Hippocampal formation (tissue), 2 donors: ENCODE data around the gene ORC2.
A peak's percentile ranks its signal among the peaks of the same experiment; 100 is the strongest.
"Not testable (repeated sequence)": the region's sequence is repeated elsewhere in the genome, so short reads cannot be mapped to it uniquely, and the experiment has no call there.

Experiments used
- DNase-seq, 2 donors: peaks; one replicate each; lab custom pipeline; 2025; lab: John Stamatoyannopoulos, UW

Gene ORC2

DNA sequence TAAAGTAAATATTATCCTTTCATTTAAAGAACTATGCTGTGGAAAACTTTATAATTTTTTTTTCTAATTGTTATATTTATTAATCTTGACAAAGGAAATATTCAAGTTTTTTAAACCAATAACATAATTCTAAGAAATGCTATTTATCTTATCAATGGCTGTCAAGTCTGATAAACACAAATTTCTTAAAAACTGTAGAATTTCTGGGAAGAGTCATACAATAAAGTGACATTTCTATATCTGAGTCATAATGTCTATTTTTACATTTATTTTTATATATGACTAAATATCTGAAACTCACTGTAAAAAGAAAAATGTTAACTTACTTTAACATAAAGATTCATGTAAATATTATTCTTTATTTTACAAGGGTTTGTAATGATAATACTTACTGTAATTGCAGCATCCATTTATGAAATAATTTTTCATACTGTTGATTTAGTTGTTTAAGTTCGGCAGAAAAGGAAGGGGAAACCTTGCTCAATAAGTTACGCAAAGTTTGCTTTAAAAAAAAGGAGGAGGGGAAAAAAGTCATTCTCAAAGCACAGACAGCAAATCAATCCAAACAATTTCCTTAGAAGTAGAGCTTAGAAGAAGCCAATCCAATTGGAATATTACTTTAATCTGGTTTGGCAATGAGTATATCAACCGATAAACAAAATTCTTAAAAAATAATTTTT lies 32.4 kb downstream of the ORC2 start:
- no peak for DNase-seq

DNA sequence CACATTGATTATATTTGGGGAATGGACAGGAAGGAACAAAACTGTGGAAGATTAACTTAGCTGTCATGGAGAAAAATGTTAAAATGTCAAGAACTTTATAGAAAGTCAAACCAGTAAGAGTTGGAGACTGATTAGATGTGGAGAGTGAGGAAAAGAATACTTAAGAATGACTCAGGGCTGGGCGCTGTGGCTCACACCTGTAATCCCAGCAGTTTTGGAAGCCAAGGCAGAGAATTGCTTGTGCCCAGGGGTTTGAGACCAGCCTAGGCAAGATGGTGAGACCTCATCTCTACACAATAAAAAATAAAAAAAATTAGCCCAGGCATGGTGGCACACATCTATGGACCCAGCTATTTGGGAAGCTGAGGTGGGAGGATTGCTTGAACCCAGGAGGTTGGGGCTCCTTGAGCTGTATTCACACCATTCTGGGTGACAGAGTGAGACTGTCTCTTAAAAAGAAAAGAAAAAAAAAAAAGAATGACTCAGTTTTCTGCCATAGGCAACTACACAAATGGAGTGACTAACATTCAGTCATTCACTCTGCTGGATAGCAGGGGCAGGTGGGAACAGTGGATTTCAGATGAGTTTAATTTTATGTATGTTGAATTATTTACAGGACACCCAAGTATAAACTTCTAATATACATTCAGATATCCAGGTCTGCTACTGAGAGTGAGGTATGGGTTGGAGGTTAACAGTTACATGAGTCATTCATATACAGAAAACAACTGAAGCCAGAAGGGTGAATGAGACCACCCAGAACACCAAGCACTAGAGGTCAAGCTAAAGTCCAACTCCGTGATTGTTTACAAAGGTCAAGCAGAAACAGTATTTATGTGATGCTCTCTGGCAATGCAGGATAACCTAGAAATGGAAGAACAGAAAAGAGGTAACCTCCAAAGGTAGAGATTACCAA lies 33.9 kb downstream of the ORC2 start:
- DNase-seq: no peak

GRCh38 chr2:200922439-200922838 lies 41.0 kb downstream of the ORC2 start:
- DNase-seq: no peak

DNA sequence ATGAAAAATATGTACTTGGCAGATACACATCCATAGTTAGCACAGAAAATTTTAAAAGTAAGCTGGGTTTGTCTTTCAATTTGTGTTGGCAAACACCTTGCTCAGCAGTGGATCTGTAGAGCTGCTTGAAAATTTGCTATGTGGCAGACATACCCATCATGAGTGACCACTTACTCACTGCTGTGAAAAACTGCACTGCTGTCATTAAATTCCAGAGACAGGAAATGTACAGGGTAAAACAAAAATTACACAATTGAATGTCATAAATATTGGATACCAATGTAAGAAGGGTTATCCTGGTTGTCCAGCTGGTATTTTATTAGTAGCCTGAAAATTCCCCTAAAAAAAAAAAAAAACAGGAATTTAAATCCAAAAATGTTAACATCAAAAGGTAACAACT lies 49.8 kb downstream of the ORC2 start:
- DNase-seq: no peak

DNA sequence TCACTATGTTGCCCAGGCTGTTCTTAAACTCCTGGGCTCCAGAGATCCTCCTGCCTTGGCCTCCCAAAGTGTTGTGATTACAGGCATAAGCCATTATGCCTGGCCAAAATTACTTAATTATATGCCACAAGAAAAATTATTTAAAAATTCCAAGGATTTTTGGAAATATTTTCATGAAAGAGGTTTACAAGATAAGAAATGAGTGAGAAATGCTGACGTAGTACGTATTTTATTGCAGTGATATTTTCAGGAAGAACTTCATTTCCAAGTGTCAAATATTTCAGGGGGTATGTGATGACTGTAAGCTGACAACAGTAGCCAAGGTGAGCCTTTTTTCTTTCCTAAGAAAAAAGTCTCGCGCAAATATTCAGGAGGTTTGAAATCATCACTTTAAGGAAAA lies 53.5 kb downstream of the ORC2 start:
- DNase-seq: no peak

DNA sequence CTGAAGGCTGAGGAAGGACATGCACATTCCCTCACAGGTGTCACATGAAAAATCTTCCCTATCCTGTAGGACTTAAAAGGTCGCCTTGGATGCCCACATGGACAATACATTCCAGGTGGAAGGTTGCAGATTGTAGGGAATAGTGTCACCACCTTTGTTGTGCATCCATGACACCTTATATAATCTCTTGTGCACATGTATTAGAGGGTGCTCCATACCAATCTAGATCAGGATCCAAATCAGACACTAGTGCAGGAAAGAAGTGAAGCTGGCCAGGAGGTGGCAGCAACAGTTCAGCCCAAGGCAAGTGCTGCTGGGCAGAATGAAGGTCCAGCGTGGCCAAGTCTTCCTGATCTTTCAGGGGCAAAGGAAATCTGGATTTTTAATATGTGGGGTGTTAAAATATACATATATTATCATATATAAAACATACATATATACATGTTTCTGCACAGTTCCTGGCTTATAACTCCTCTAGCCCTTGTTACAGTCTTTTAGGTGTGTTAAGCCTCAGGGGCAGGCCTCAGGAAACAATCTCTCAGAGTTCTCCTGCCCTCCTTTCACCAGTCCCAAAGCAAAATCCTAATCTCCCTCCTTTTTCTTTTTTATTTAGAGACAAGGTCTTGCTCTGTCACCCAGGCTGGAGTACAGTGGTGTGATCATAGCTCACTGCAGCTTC lies 57.7 kb downstream of the ORC2 start:
- peak; percentile 63 to 67 for DNase-seq

- peak; percentile 35 to 66 for DNase-seq
Observed at GRCh38 chr2:200901459-200902072, 61.9 kb downstream of the ORC2 start.

GRCh38 chr2:200899482-200899881 lies 64.0 kb downstream of the ORC2 start:
- no peak for DNase-seq

- DNase-seq: peak; percentile 89 to 91
Observed at GRCh38 chr2:200888704-200889625, 74.5 kb downstream of the ORC2 start, which contains the start of the genes NIF3L1 and PPIL3. TSS of gene NIF3L1 (plus strand) at chr2:200889371. CDS start at chr2:200891944, 2,573 bp downstream. TSS of gene PPIL3 (minus strand) at chr2:200889077. CDS start at chr2:200887615, 1,462 bp downstream.

GRCh38 chr2:200881715-200882249 lies 81.7 kb downstream of the ORC2 start:
- not testable (repeated sequence) for DNase-seq

DNA sequence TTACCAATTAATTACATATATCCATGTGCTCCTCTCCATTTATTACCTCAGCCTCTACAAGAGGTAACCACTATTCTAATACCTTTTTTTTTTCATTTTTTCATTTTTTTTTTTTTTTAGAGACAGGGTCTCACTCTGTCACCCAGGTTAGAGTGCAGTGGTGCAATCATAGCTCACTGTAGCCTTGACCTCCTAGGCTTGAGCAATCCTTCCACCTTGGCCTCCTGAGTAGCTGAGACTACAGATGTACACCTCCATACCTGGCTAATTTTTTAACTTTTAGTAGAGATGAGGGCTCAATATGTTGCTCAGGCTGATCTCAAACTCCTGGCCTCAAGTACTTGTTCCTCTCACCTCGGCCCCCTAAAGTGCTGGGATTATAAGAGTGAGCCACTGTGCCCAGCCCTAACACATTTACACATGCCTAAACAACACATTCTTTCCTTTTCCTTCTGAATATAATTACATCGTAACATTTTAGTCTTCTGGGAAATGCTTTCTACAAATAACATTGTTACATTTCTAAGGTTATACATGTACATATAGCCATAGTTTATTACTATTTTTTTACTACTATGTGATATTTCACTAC lies 85.1 kb downstream of the ORC2 start:
- no peak for DNase-seq

- no peak for DNase-seq
Observed at GRCh38 chr2:200877443-200877842, 86.0 kb downstream of the ORC2 start.

GRCh38 chr2:200873560-200873959 lies 89.9 kb downstream of the ORC2 start:
- no peak for DNase-seq

DNA sequence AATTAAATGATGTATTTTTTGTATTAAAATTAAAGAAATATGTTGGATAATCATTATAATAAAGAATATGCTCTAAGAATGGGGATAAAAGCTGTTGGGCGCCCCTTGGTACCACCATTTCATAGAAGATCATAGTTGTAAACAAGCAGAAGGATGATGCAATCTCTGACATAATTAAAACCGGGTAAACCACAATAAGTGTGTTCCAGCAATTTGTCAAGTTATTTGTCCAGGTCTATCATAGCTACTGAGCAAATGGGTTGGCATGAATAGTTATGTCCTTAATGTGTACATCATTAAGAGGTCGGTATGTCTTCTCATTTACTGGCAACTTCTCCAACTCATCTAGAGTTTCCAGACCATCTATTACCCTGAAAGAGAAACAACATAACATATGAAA lies 92.3 kb downstream of the ORC2 start:
- DNase-seq: no peak

DNA sequence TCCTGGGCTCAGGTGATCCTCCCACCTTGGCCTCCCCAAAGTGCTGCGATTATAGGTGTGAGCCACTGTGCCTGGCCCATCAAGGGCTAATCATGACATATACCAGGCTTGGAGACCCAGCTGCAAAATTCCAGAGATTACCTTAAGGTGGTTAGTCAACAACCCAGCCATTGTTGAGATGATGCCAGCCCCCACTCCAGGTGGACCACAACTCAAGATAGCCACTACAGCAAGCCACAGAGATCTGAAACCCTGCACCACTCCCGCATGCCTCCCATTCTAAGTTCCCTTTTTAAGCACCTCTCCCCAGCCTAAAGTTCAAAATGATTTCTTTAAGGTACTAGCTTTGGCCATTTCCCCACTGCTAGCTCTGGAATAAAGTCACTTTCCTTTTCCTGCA lies 94.4 kb downstream of the ORC2 start:
- no peak for DNase-seq

- DNase-seq: peak; percentile 90 to 91
Observed at GRCh38 chr2:200864176-200865034, 99.1 kb downstream of the ORC2 start, which contains the start of gene CLK1. TSS of gene CLK1 (minus strand) at chr2:200864658. CDS start at chr2:200861862, 2,796 bp downstream.

DNA sequence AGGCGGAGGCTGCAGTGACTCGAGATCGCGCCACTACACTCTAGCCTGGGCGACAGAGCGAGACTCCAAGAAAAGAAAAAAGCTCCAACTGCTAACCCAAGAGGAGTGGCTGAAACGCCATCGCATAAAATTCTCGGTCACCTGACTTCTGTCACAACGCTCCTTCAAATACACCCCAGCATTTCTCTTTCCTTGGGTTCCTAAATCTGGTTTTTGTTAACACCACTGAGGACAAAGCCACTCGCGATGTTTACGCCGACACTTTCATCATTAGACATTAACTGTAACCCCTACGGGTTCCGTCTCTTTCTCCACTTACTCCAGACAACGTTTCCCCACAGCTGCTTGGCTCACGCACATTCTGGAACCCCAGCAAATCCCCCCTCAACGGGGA lies 99.7 kb downstream of the ORC2 start:
- DNase-seq: peak in 1 of 2 donors; percentile 78

DNA sequence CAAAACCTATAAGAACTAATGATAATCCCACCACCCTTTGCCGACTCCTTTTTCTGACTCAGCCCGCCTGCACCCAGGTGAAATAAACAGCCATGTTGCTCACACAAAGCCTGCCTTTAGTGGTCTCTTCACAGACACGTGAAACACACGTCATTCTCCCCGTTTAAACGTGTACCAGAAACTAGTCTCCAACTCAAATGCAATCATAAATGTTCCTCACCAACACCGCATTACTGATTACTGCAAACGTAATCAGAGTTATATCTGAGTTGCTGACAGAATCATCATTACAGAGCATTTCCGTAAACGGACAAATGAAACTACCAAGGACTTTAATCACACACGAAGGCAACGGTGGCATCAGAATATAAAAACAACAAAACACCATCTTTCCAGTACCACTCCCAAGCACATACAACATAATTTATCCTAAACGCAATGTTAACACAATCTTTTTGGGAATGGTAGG lies 100.9 kb downstream of the ORC2 start:
- DNase-seq: no peak

DNA sequence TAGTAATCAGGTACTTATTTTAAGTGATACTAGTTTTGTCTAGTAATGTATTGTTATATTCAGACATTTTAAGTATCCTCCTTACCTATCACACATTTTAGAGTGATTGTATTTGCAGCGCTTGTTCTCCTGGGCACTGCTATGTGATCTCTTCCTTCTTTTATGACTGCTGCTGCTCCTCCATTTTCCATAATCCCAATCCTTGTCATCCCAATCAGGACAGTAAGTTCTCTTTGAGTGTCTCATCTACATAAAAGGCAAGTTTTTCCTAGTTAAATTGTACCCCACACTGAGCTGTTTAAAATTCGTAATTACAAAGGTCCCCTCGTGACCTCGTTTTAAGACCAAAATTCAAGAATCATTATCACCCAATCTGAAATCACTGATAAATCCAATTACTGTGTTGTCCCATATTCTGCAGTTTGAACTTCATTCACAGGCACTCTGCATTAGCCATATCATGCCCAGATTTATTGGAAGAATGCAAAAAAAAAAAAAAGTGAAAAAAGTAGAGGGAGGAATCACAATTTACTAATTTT lies 101.8 kb downstream of the ORC2 start:
- no peak for DNase-seq
